Mammary epithelial cell (primary cell): ENCODE data around the gene YIPF1.

ENCODE experiments used
- CTCF ChIP-seq, 2 donors: IDR thresholded peaks in 1 of 2; conservative IDR thresholded peaks in 1 of 2; 2 replicates each; pipeline ENCODE4 v1.5.1; 2011 to 2012; ENCODE audit warnings: inconsistent platforms in 2 of 2, low read length in 2 of 2, mild to moderate bottlenecking in 2 of 2, control low read depth in 1 of 2, low read depth in 1 of 2; ENCODE audit not compliant: insufficient read depth in 1 of 2; ENCODE audit errors: extremely low read depth in 1 of 2
- EZH2 ChIP-seq: IDR thresholded peaks from 2 replicates; pipeline ENCODE4 v1.6.1; 2012; ENCODE audit warnings: low read length, inconsistent platforms, borderline replicate concordance

DNA sequence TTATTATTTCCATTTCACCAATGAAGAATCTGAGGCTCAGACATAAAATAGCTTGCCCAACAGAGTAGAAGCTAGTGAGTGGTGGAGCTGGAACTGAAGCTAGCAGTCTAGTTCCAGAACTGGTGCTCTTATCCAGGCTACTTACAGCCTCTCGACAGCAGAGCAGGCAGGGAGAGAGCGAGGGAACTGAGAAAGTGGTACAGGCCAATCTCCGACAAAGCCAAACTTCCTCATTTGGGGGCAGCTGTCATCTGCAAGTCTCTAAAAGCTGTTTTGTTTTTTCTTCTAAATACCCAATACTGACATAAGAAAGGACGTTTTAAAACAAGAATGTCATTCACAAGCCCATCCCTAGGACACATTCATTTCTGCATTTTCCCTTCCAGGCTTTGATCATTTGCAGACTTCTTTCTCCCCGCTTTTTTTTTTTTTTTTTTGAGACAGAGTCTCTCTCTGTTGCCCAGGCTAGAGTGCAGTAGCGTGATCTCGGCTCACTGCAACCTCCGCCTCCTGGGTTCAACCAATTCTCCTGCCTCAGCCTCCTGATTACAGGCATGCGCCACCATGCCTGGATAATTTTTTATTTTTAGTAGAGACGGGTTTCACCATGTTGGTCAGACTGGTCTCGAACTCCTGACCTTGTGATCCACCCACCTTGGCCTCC is 20.0 kb downstream of the YIPF1 start:
- TF ChIP-seq CTCF (conservative IDR thresholded peaks at IDR 0.05 in 1 of 2, IDR thresholded peaks at IDR 0.05 in 1 of 2; ENCODE audit: extremely low read depth in 1 of 2, insufficient read depth in 1 of 2, low read depth in 1 of 2, low read length in 2 of 2) = no peak
- no peak for TF ChIP-seq EZH2
